NCI-H1694 treated with DMSO at 0.1 percent for 48 hours (cell line): ENCODE measurements around the gene UGT1A6.
"Not testable (repeated sequence)": the region's sequence is repeated elsewhere in the genome, so short reads cannot be mapped to it uniquely, and the experiment has no call there.

Experiments
- DNase-seq: peaks from one replicate; lab custom pipeline; 2025; lab: John Stamatoyannopoulos, UW

The UGT1A6 gene

GRCh38 chr2:233686928-233687327 lies 5.8 kb upstream of the UGT1A6 start:
- DNase-seq = no peak

GRCh38 chr2:233688341-233688740 lies 4.3 kb upstream of the UGT1A6 start:
- DNase-seq = no peak

GRCh38 chr2:233689031-233689430 lies 3.7 kb upstream of the UGT1A6 start:
- no peak for DNase-seq

GRCh38 chr2:233689501-233689900 lies 3.2 kb upstream of the UGT1A6 start:
- DNase-seq = no peak

GRCh38 chr2:233690444-233690843 lies 2.2 kb upstream of the UGT1A6 start:
- no peak for DNase-seq

- DNase-seq = no peak
Measured at GRCh38 chr2:233691443-233692433, 952 bp upstream of the UGT1A6 start.

GRCh38 chr2:233693963-233694362 lies 1.3 kb downstream of the UGT1A6 start:
- DNase-seq = no peak

- DNase-seq = no peak
Measured at GRCh38 chr2:233698740-233699139, 6.0 kb downstream of the UGT1A6 start.

- no peak for DNase-seq
Measured at GRCh38 chr2:233699424-233700027, 6.8 kb downstream of the UGT1A6 start.

- DNase-seq = no peak
Measured at GRCh38 chr2:233700028-233700635, 7.4 kb downstream of the UGT1A6 start.

- DNase-seq = not testable (repeated sequence)
Measured at GRCh38 chr2:233700842-233701241, 8.2 kb downstream of the UGT1A6 start.

- no peak for DNase-seq
Measured at GRCh38 chr2:233702238-233702637, 9.5 kb downstream of the UGT1A6 start.

- no peak for DNase-seq
Measured at GRCh38 chr2:233705911-233706506, 13.3 kb downstream of the UGT1A6 start.

- DNase-seq = no peak
Measured at GRCh38 chr2:233706720-233707119, 14.0 kb downstream of the UGT1A6 start.

GRCh38 chr2:233707940-233708644 lies 15.4 kb downstream of the UGT1A6 start:
- DNase-seq = no peak

- DNase-seq = no peak
Measured at GRCh38 chr2:233708942-233709341, 16.3 kb downstream of the UGT1A6 start.

- peak; percentile 54 for DNase-seq
Measured at GRCh38 chr2:233711312-233712008, 18.8 kb downstream of the UGT1A6 start.

GRCh38 chr2:233712611-233713261 lies 20.0 kb downstream of the UGT1A6 start, which contains the start of gene UGT1A5:
TSS of gene UGT1A5 (plus strand) at chr2:233712907. CDS start at chr2:233712992, 85 bp downstream.
- DNase-seq = no peak

- no peak for DNase-seq
Measured at GRCh38 chr2:233713262-233713615, 20.5 kb downstream of the UGT1A6 start.

GRCh38 chr2:233714121-233714520 lies 21.4 kb downstream of the UGT1A6 start:
- DNase-seq = no peak

GRCh38 chr2:233718552-233718951 lies 25.9 kb downstream of the UGT1A6 start, which contains the start of gene UGT1A4:
TSS of gene UGT1A4 (plus strand) at chr2:233718736. CDS start at chr2:233718821, 85 bp downstream.
- no peak for DNase-seq
